ENCODE data around the gene TMPRSS11D. TPM values are rescaled to one million over a fixed set of nuclear protein-coding genes. Genes with fewer than 3 reads are reported as not detected.

The TMPRSS11D gene
- total RNA-seq (2021) (not detected in 2 replicates), Bru-seq, nascent RNA (not detected), BruChase-seq, experiment 1, labeled RNA remaining after a 2-hour chase (not detected), BruChase-seq, experiment 2, labeled RNA remaining after a 6-hour chase (not detected)
- long read RNA-seq = 0 reads

GRCh38 chr4:67883902-67884301 is at the start of gene TMPRSS11D:
TMPRSS11D (minus strand) TSS chr4:67884002; CDS start chr4:67883933, 69 bp downstream.
- BruUV-seq (replicated peaks) = no TSS peak
- H3K9me2 ChIP-seq (ENCODE audit: insufficient read depth) = no peaks in the 10 kb centered on the region
- no peaks in the 10 kb centered on the region for H3K4me1 ChIP-seq (replicated peaks; ENCODE audit: insufficient read depth)
- no peak within 1 kb of the TSS for H3K4me3 ChIP-seq
- CTCF ChIA-PET = no interaction called here
- DNase-seq = no peak
- H2AFZ ChIP-seq = no peak within 1 kb of the TSS
- H3K36me3 ChIP-seq (ENCODE audit: low read depth) = no peaks in the 10 kb centered on the region
- H3K4me2 ChIP-seq = no peak within 1 kb of the TSS
- POLR2A ChIA-PET (ENCODE audit: unreplicated experiment) = no interaction called here
- H3K27ac ChIP-seq = no peak within 1 kb of the TSS
- H3K9me3 ChIP-seq (ENCODE audit: insufficient read depth, low read depth) = no peaks in the 10 kb centered on the region
- no peaks in the 10 kb centered on the region for H3K27me3 ChIP-seq (ENCODE audit: insufficient read depth, low read depth)
- TF ChIP-seq EZH2 (IDR thresholded peaks at IDR 0.05; ENCODE audit: low read depth) = no peak
- TF ChIP-seq CTCF (conservative IDR thresholded peaks at IDR 0.05) = no peak
- intact Hi-C loops (cut with micrococcal nuclease; ENCODE audit: unreplicated experiment) = no loop called here
- no peaks in the 10 kb centered on the region for H3K79me2 ChIP-seq (ENCODE audit: low read depth)
- H4K20me1 ChIP-seq (ENCODE audit: insufficient read depth) = no peaks in the 10 kb centered on the region
- H3F3A ChIP-seq (ENCODE audit: insufficient read depth, low read depth) = 0 out of 2 replicates have a peak, but pooled peaks cover 3% of the 10 kb centered on the region

- Histone ChIP-seq H3K27me3 (ENCODE audit: insufficient read depth, low read depth) (no peaks in the 10 kb centered on the region), H3K9me2 (ENCODE audit: insufficient read depth) (no peaks in the 10 kb centered on the region), H3K4me3 (no peak overlapping the region), H3K36me3 (ENCODE audit: low read depth) (no peaks in the 10 kb centered on the region), H3K4me2 (no peak overlapping the region), H3K27ac (no peak overlapping the region), H3K79me2 (ENCODE audit: low read depth) (no peaks in the 10 kb centered on the region), H4K20me1 (ENCODE audit: insufficient read depth) (no peaks in the 10 kb centered on the region), H3K4me1 (replicated peaks; ENCODE audit: insufficient read depth) (no peaks in the 10 kb centered on the region), H3K9me3 (ENCODE audit: insufficient read depth, low read depth) (no peaks in the 10 kb centered on the region), H2AFZ (no peak overlapping the region), H3F3A (ENCODE audit: insufficient read depth, low read depth) (no peaks in the 10 kb centered on the region)
- intact Hi-C loops (cut with micrococcal nuclease; ENCODE audit: unreplicated experiment) = no loop called here
- TF ChIP-seq EZH2 (IDR thresholded peaks at IDR 0.05; ENCODE audit: low read depth) (no peak), CTCF (conservative IDR thresholded peaks at IDR 0.05) (no peak)
- BruUV-seq (replicated peaks) = no TSS peak
- ChIA-PET CTCF (no interaction called here), POLR2A (ENCODE audit: unreplicated experiment) (no interaction called here)
- no peak for DNase-seq
Observed at GRCh38 chr4:67933038-67933437, 49.2 kb upstream of the TMPRSS11D start.

GRCh38 chr4:67931256-67931655 is 47.5 kb upstream of the TMPRSS11D start:
- H3F3A ChIP-seq (ENCODE audit: insufficient read depth, low read depth) = no peaks in the 10 kb centered on the region
- no peaks in the 10 kb centered on the region for H3K9me2 ChIP-seq (ENCODE audit: insufficient read depth)
- no peak overlapping the region for H2AFZ ChIP-seq
- no peaks in the 10 kb centered on the region for H3K9me3 ChIP-seq (ENCODE audit: insufficient read depth, low read depth)
- H4K20me1 ChIP-seq (ENCODE audit: insufficient read depth) = no peaks in the 10 kb centered on the region
- ChIA-PET POLR2A (ENCODE audit: unreplicated experiment) (no interaction called here), CTCF (no interaction called here)
- TF ChIP-seq EZH2 (IDR thresholded peaks at IDR 0.05; ENCODE audit: low read depth) (no peak), CTCF (conservative IDR thresholded peaks at IDR 0.05) (no peak)
- DNase-seq = no peak
- H3K4me3 ChIP-seq = no peak overlapping the region
- no peak overlapping the region for H3K4me2 ChIP-seq
- intact Hi-C loops (cut with micrococcal nuclease; ENCODE audit: unreplicated experiment) = no loop called here
- H3K27me3 ChIP-seq (ENCODE audit: insufficient read depth, low read depth) = no peaks in the 10 kb centered on the region
- H3K36me3 ChIP-seq (ENCODE audit: low read depth) = no peaks in the 10 kb centered on the region
- no TSS peak for BruUV-seq (replicated peaks)
- no peaks in the 10 kb centered on the region for H3K4me1 ChIP-seq (replicated peaks; ENCODE audit: insufficient read depth)
- H3K27ac ChIP-seq = no peak overlapping the region
- H3K79me2 ChIP-seq (ENCODE audit: low read depth) = no peaks in the 10 kb centered on the region
